ENCODE results near the gene CENPT. TPM values are rescaled to one million over a fixed set of nuclear protein-coding genes. Genes with fewer than 3 reads are reported as not detected.

The CENPT gene
- total and polyA plus RNA-seq, 11 donors: 14.4 to 31.2 (median 21.8) TPM

GRCh38 chr16:67800338-67800926, 47.1 kb downstream of the CENPT start:
- Histone ChIP-seq H3K4me3 (no peak overlapping the region), H3K9me3 (no peaks in the 10 kb centered on the region), H3K4me1 (peaks cover 0 to 50% (median 24%) of the 10 kb centered on the region in 12 donors), H3K36me3 (peaks cover 0 to 57% (median 24%) of the 10 kb centered on the region in 9 donors), H3K27me3 (no peaks in the 10 kb centered on the region), H3K27ac (peak overlapping the region in 5 of 12 donors; percentile 40 to 75 (median 58))
- DNase-seq (peak; percentile 35 to 71 (median 56)), ATAC-seq (peak; percentile 79 to 96 (median 86))
- 53 to 66% (median 56%) methylated on average over 7 of the region's 7 CpGs for WGBS, 4 donors
- TF ChIP-seq, protein P1, sequence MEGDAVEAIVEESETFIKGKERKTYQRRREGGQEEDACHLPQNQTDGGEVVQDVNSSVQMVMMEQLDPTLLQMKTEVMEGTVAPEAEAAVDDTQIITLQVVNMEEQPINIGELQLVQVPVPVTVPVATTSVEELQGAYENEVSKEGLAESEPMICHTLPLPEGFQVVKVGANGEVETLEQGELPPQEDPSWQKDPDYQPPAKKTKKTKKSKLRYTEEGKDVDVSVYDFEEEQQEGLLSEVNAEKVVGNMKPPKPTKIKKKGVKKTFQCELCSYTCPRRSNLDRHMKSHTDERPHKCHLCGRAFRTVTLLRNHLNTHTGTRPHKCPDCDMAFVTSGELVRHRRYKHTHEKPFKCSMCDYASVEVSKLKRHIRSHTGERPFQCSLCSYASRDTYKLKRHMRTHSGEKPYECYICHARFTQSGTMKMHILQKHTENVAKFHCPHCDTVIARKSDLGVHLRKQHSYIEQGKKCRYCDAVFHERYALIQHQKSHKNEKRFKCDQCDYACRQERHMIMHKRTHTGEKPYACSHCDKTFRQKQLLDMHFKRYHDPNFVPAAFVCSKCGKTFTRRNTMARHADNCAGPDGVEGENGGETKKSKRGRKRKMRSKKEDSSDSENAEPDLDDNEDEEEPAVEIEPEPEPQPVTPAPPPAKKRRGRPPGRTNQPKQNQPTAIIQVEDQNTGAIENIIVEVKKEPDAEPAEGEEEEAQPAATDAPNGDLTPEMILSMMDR (IDR thresholded peaks at IDR 0.05): no peak
- TF ChIP-seq POLR2A (IDR thresholded peaks at IDR 0.05): no peak
- intact Hi-C loops (cut with DNase I): loop anchor here in 5 of 10 donors (5.0 to 10.0 kb wide), 6 partner anchors 73 to 434 kb away; partner anchors contain the start of genes ESRP2 (in 1 of the 5) and RIPOR1 (in 1 of the 5)

- peaks cover 0 to 19% (median 14%) of the 10 kb centered on the region in 12 donors for H3K4me1 ChIP-seq
- no peaks in the 10 kb centered on the region for H3K27me3 ChIP-seq
- ATAC-seq (no peak), DNase-seq (no peak)
- WGBS, 4 donors: 92 to 100% (median 98%) methylated on average over 5 of the region's 5 CpGs
- no peaks in the 10 kb centered on the region for H3K9me3 ChIP-seq
- H3K27ac ChIP-seq: no peak overlapping the region
- TF ChIP-seq, protein P1 (IDR thresholded peaks at IDR 0.05): no peak
- TF ChIP-seq POLR2A (IDR thresholded peaks at IDR 0.05): no peak
- intact Hi-C loops (cut with DNase I): no loop called here
- no peak overlapping the region for H3K4me3 ChIP-seq
- H3K36me3 ChIP-seq: peaks cover 0 to 26% (median 8%) of the 10 kb centered on the region in 9 donors
Observed at GRCh38 chr16:67796099-67796718, 51.3 kb downstream of the CENPT start.

GRCh38 chr16:67790071-67790470, 57.4 kb downstream of the CENPT start:
- DNase-seq (no peak), ATAC-seq (no peak)
- intact Hi-C loops (cut with DNase I): no loop called here
- Histone ChIP-seq H3K27ac (no peak overlapping the region), H3K9me3 (no peaks in the 10 kb centered on the region), H3K27me3 (no peaks in the 10 kb centered on the region), H3K4me3 (no peak overlapping the region), H3K36me3 (peaks cover 0 to 3% (median 0%) of the 10 kb centered on the region in 9 donors), H3K4me1 (no peaks in the 10 kb centered on the region)
- no peak for TF ChIP-seq POLR2A (IDR thresholded peaks at IDR 0.05)
- TF ChIP-seq, protein P1 (IDR thresholded peaks at IDR 0.05): no peak

GRCh38 chr16:67786491-67786890, 61.0 kb downstream of the CENPT start:
- H3K4me1 ChIP-seq: peaks cover 0 to 9% (median 0%) of the 10 kb centered on the region in 12 donors
- WGBS, 4 donors: 95 to 98% (median 96%) methylated on average over 5 of the region's 5 CpGs
- no peak overlapping the region for H3K27ac ChIP-seq
- no peak for TF ChIP-seq POLR2A (IDR thresholded peaks at IDR 0.05)
- TF ChIP-seq, protein P1 (IDR thresholded peaks at IDR 0.05): no peak
- H3K27me3 ChIP-seq: no peaks in the 10 kb centered on the region
- peaks cover 0 to 3% (median 0%) of the 10 kb centered on the region in 9 donors for H3K36me3 ChIP-seq
- no peaks in the 10 kb centered on the region for H3K9me3 ChIP-seq
- H3K4me3 ChIP-seq: no peak overlapping the region
- DNase-seq: no peak
- intact Hi-C loops (cut with DNase I): no loop called here
- ATAC-seq: no peak
